ENCODE results near the gene HMGCL. TPM values are rescaled to one million over a fixed set of nuclear protein-coding genes. Genes with fewer than 3 reads are reported as not detected.
"Not testable (repeated sequence)": the region's sequence is repeated elsewhere in the genome, so short reads cannot be mapped to it uniquely, and the experiment has no call there.

Gene HMGCL
- polyA plus RNA-seq, 3 donors, result 17.8 to 26.7 (median 22.1) TPM

GRCh38 chr1:23851406-23851805 is 26.2 kb upstream of the HMGCL start:
- H3K27ac Mint-ChIP-seq; H3K9ac ChIP-seq (ENCODE audit: insufficient read depth, low read length, poor library complexity, severe bottlenecking); H3K4me1 ChIP-seq (ENCODE audit: control insufficient read depth in 1 of 2, insufficient read depth in 2 of 2, low read length in 2 of 2); H3K4me3 Mint-ChIP-seq; H3K4me2 ChIP-seq (replicated peaks; ENCODE audit: extremely low read depth, low read length, poor library complexity, severe bottlenecking); intact Hi-C loops (cut with micrococcal nuclease); H3K4me3 ChIP-seq (replicated peaks in 1 of 3; ENCODE audit: low read depth in 2 of 3, low read length in 3 of 3); H4K20me1 ChIP-seq (ENCODE audit: insufficient read depth, low read length); H3K27me3 ChIP-seq (ENCODE audit: control insufficient read depth in 2 of 2, insufficient read depth in 2 of 2, low read length in 2 of 2); DNase-seq; H3K9me3 ChIP-seq (replicated peaks in 1 of 2; ENCODE audit: control insufficient read depth in 1 of 2, insufficient read depth in 1 of 2, low read length in 2 of 2); H3K4me1 Mint-ChIP-seq; H3K27ac ChIP-seq (ENCODE audit: low read depth in 1 of 2, low read length in 2 of 2); H3K79me2 ChIP-seq (ENCODE audit: insufficient read depth, low read length); H3K27me3 Mint-ChIP-seq (ENCODE audit: low read depth in 3 of 3); H2AFZ ChIP-seq (ENCODE audit: insufficient read depth, low read depth, low read length, poor library complexity, severe bottlenecking): not testable (repeated sequence)
- Mint-ChIP-seq H3K36me3 (peaks cover 54 to 72% of the 10 kb centered on the region in 2 donors), H3K9me3 (peaks cover 5 to 20% (median 10%) of the 10 kb centered on the region in 7 donors)
- peaks cover 39 to 66% of the 10 kb centered on the region in 2 donors for H3K36me3 ChIP-seq (replicated peaks in 1 of 2; ENCODE audit: control insufficient read depth in 1 of 2, insufficient read depth in 2 of 2, low read length in 2 of 2)

GRCh38 chr1:23848673-23849616 is 23.7 kb upstream of the HMGCL start:
- Mint-ChIP-seq H3K27ac (no peak overlapping the region), H3K36me3 (peaks cover 47 to 73% of the 10 kb centered on the region in 2 donors), H3K4me3 (no peak overlapping the region), H3K27me3 (ENCODE audit: low read depth in 3 of 3) (no peaks in the 10 kb centered on the region), H3K4me1 (no peaks in the 10 kb centered on the region), H3K9me3 (peaks cover 5 to 20% (median 10%) of the 10 kb centered on the region in 7 donors)
- H3K4me2 ChIP-seq (replicated peaks; ENCODE audit: extremely low read depth, low read length, poor library complexity, severe bottlenecking), result no peak overlapping the region
- 100% methylated on average over 1 of the region's 12 CpGs for whole genome bisulfite sequencing (ENCODE audit: insufficient coverage)
- H3K79me2 ChIP-seq (ENCODE audit: insufficient read depth, low read length), result no peaks in the 10 kb centered on the region
- H2AFZ ChIP-seq (ENCODE audit: insufficient read depth, low read depth, low read length, poor library complexity, severe bottlenecking), result no peak overlapping the region
- H3K27me3 ChIP-seq (ENCODE audit: control insufficient read depth in 2 of 2, insufficient read depth in 2 of 2, low read length in 2 of 2), result no peaks in the 10 kb centered on the region
- no peak for TF ChIP-seq CTCF (IDR thresholded peaks at IDR 0.05)
- peaks cover 0 to 5% of the 10 kb centered on the region in 2 donors for H3K9me3 ChIP-seq (replicated peaks in 1 of 2; ENCODE audit: control insufficient read depth in 1 of 2, insufficient read depth in 1 of 2, low read length in 2 of 2)
- no peak overlapping the region for H3K9ac ChIP-seq (ENCODE audit: insufficient read depth, low read length, poor library complexity, severe bottlenecking)
- H3K4me1 ChIP-seq (ENCODE audit: control insufficient read depth in 1 of 2, insufficient read depth in 2 of 2, low read length in 2 of 2), result no peaks in the 10 kb centered on the region
- no peak overlapping the region for H3K4me3 ChIP-seq (replicated peaks in 1 of 3; ENCODE audit: low read depth in 2 of 3, low read length in 3 of 3)
- DNase-seq, result no peak
- intact Hi-C loops (cut with micrococcal nuclease), result no loop called here
- H3K36me3 ChIP-seq (replicated peaks in 1 of 2; ENCODE audit: control insufficient read depth in 1 of 2, insufficient read depth in 2 of 2, low read length in 2 of 2), result peaks cover 43 to 67% of the 10 kb centered on the region in 2 donors
- H3K27ac ChIP-seq (ENCODE audit: low read depth in 1 of 2, low read length in 2 of 2), result no peak overlapping the region
- no peaks in the 10 kb centered on the region for H4K20me1 ChIP-seq (ENCODE audit: insufficient read depth, low read length)

GRCh38 chr1:23847482-23848095 is 22.4 kb upstream of the HMGCL start:
- H3K27me3 ChIP-seq (ENCODE audit: control insufficient read depth in 2 of 2, insufficient read depth in 2 of 2, low read length in 2 of 2); H3K27ac Mint-ChIP-seq; H3K4me1 ChIP-seq (ENCODE audit: control insufficient read depth in 1 of 2, insufficient read depth in 2 of 2, low read length in 2 of 2); DNase-seq; H3K4me2 ChIP-seq (replicated peaks; ENCODE audit: extremely low read depth, low read length, poor library complexity, severe bottlenecking); intact Hi-C loops (cut with micrococcal nuclease); H2AFZ ChIP-seq (ENCODE audit: insufficient read depth, low read depth, low read length, poor library complexity, severe bottlenecking); H3K4me1 Mint-ChIP-seq; H3K79me2 ChIP-seq (ENCODE audit: insufficient read depth, low read length); H4K20me1 ChIP-seq (ENCODE audit: insufficient read depth, low read length); H3K27ac ChIP-seq (ENCODE audit: low read depth in 1 of 2, low read length in 2 of 2); H3K4me3 ChIP-seq (replicated peaks in 1 of 3; ENCODE audit: low read depth in 2 of 3, low read length in 3 of 3); H3K9me3 ChIP-seq (replicated peaks in 1 of 2; ENCODE audit: control insufficient read depth in 1 of 2, insufficient read depth in 1 of 2, low read length in 2 of 2); H3K27me3 Mint-ChIP-seq (ENCODE audit: low read depth in 3 of 3); H3K4me3 Mint-ChIP-seq; H3K9ac ChIP-seq (ENCODE audit: insufficient read depth, low read length, poor library complexity, severe bottlenecking): not testable (repeated sequence)
- WGBS (ENCODE audit: insufficient coverage), result no CpG with 5 or more reads among the region's 2 CpGs
- H3K9me3 Mint-ChIP-seq, result peaks cover 3 to 20% (median 9%) of the 10 kb centered on the region in 7 donors
- H3K36me3 Mint-ChIP-seq, result peaks cover 46 to 74% of the 10 kb centered on the region in 2 donors
- H3K36me3 ChIP-seq (replicated peaks in 1 of 2; ENCODE audit: control insufficient read depth in 1 of 2, insufficient read depth in 2 of 2, low read length in 2 of 2), result peaks cover 43 to 73% of the 10 kb centered on the region in 2 donors
